Measurements from ENCODE around the gene MS4A15.

Gene MS4A15

DNA sequence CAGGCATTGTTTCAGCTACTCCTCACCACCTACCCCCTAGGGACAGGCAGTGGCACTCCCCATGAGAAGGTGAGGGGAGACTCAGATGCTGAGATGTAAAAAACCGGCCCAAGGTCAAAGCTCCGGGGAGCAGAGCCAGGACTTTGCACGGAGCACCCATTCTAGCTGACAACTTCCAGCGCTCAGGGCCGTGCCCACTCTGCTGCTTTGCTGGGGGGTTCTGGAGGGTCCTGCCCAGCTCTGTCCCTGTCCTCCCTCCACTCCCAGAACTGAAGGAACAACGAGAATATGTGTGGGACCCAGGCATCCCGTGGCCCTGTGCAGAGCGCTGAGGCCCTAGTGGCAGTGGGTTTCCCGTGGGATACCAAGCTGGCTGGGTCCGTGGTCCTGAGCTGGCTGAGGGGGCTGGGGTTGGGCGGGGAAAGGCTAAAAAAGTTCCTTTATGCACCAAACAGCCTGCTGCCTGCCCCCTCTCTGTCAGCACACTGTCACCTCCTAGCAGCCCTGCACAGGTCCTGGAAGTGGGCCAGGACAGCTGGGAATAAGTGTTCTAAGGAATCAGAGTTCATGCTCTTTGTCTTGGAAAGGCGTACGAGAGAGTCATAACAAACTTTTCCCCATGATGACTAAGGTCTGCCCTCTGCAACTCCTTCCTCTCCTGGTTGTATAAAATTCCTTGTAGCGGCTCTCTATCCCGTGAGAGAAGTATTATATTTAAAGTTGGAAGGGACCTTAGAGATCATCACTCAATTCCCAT, 30.3 kb downstream of the MS4A15 start:
- no peak for DNase-seq (ENCODE audit: low read depth)
- TF ChIP-seq CTCF (IDR thresholded peaks at IDR 0.05; ENCODE audit: insufficient read depth, low read depth, low read length, missing control alignments), result no peak
- no peak overlapping the region for H3K4me3 ChIP-seq (ENCODE audit: low read depth, low read length)

DNA sequence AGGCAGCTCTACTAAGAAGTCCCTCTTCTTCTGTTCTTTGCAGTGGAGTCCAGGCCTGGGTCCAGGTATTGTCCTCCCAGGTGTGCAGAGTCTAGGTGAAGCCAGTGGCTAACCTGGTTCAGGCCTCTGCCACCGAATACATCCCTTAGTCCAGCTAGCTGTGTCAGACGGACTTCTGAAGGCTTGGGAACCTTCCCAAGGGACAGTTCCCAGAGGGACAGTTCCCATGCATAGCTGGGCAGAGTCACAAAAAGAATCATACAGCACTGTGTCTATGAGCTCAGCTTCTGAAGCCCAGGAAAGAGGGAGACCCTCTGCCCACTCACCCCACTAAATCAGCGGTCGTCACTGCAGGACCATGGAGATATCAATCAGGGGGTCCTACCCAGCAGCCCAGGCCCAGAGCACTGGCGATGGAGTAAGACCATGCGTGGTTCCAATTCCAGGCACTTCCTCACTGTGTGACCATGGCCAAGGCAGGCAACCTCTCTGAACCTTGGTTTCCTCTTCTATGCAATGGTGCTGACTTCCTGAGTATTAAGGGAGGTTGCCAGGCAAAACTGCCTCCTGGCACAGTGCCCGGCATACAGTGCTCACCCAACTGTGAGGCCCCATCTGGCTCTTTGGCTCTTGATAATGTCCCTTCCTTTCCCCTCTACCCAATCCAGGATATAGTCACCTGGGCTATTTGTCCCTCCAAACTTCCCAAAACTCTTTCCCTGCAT, 31.9 kb downstream of the MS4A15 start:
- TF ChIP-seq CTCF (IDR thresholded peaks at IDR 0.05; ENCODE audit: insufficient read depth, low read depth, low read length, missing control alignments), result no peak
- H3K4me3 ChIP-seq (ENCODE audit: low read depth, low read length), result no peak overlapping the region
- no peak for DNase-seq (ENCODE audit: low read depth)

GRCh38 chr11:60790726-60791125, 34.1 kb downstream of the MS4A15 start:
- DNase-seq (ENCODE audit: low read depth), result no peak
- no peak for TF ChIP-seq CTCF (IDR thresholded peaks at IDR 0.05; ENCODE audit: insufficient read depth, low read depth, low read length, missing control alignments)
- no peak overlapping the region for H3K4me3 ChIP-seq (ENCODE audit: low read depth, low read length)

- no peak overlapping the region for H3K4me3 ChIP-seq (ENCODE audit: low read depth, low read length)
- no peak for DNase-seq (ENCODE audit: low read depth)
- no peak for TF ChIP-seq CTCF (IDR thresholded peaks at IDR 0.05; ENCODE audit: insufficient read depth, low read depth, low read length, missing control alignments)
Measured at GRCh38 chr11:60791153-60791933, 34.7 kb downstream of the MS4A15 start.

GRCh38 chr11:60792521-60792920, 35.9 kb downstream of the MS4A15 start:
- TF ChIP-seq CTCF (IDR thresholded peaks at IDR 0.05; ENCODE audit: insufficient read depth, low read depth, low read length, missing control alignments), result no peak
- H3K4me3 ChIP-seq (ENCODE audit: low read depth, low read length), result no peak overlapping the region
- DNase-seq (ENCODE audit: low read depth), result no peak

- DNase-seq (ENCODE audit: low read depth), result no peak
- no peak for TF ChIP-seq CTCF (IDR thresholded peaks at IDR 0.05; ENCODE audit: insufficient read depth, low read depth, low read length, missing control alignments)
- H3K4me3 ChIP-seq (ENCODE audit: low read depth, low read length), result no peak overlapping the region
Measured at GRCh38 chr11:60795291-60795690, 38.6 kb downstream of the MS4A15 start.

Data from GM12865 (cell line).